GM23338 (cell line): ENCODE measurements around the gene PMEL. TPM values are rescaled to one million over a fixed set of nuclear protein-coding genes. Genes with fewer than 3 reads are reported as not detected.

Experiments
- ATAC-seq: fragments of 200-7000 bp; cut with Tn5 transposase; 3 replicates; pipeline ENCODE4 v1.9.1; 2020
- DNase-seq: peaks from one replicate; pipeline ENCODE4 v3.0.0-alpha.2; 2015; ENCODE audit warnings: low spot score
- H2AFZ ChIP-seq: fragments of 200-600 bp; sonication (generic); 2 replicates; pipeline ENCODE4 v1.8.0; 2016; ENCODE audit warnings: antibody characterized with exemption, mild to moderate bottlenecking, moderate library complexity
- H3F3A ChIP-seq: fragments of 200-600 bp; sonication (generic); replicated peaks from 2 replicates; pipeline ENCODE4 v1.8.0; 2017; ENCODE audit warnings: antibody characterized with exemption, mixed run types, low read depth
- H3K27ac ChIP-seq: fragments of 200-600 bp; sonication (generic); 2 replicates; pipeline ENCODE4 v1.6.1; 2016; ENCODE audit warnings: low read depth
- H3K27me3 ChIP-seq: fragments of 200-600 bp; sonication (generic); 2 replicates; pipeline ENCODE4 v1.8.0; 2016; ENCODE audit warnings: mild to moderate bottlenecking, mixed run types, moderate library complexity; ENCODE audit not compliant: insufficient read depth
- H3K36me3 ChIP-seq: fragments of 200-600 bp; sonication (generic); 2 replicates; pipeline ENCODE4 v1.8.0; 2016; ENCODE audit warnings: mild to moderate bottlenecking; ENCODE audit not compliant: insufficient read depth
- H3K4me1 ChIP-seq: fragments of 200-600 bp; sonication (generic); 2 replicates; pipeline ENCODE4 v1.8.0; 2016; ENCODE audit warnings: mild to moderate bottlenecking, moderate library complexity; ENCODE audit not compliant: insufficient read depth
- H3K4me2 ChIP-seq: fragments of 200-600 bp; sonication (generic); 2 replicates; pipeline ENCODE4 v1.7.1; 2017; ENCODE audit warnings: mixed run types
- H3K4me3 ChIP-seq: fragments of 200-600 bp; sonication (generic); 2 replicates; pipeline ENCODE4 v1.6.1; 2016; ENCODE audit warnings: mixed run types
- H3K79me2 ChIP-seq: fragments of 200-600 bp; sonication (generic); replicated peaks from 2 replicates; pipeline ENCODE4 v1.8.0; 2017; ENCODE audit warnings: mild to moderate bottlenecking; ENCODE audit not compliant: insufficient read depth
- H3K9me2 ChIP-seq: fragments of 200-600 bp; sonication (generic); 2 replicates; pipeline ENCODE4 v1.8.0; 2017; ENCODE audit not compliant: insufficient read depth
- H4K20me1 ChIP-seq: fragments of 200-600 bp; sonication (generic); replicated peaks from 2 replicates; pipeline ENCODE4 v1.8.0; 2017; ENCODE audit warnings: mild to moderate bottlenecking; ENCODE audit not compliant: insufficient read depth
- H3K27ac Mint-ChIP-seq: 2 replicates; pipeline ENCODE4 v1.8.0; 2020; ENCODE audit warnings: inconsistent platforms, mild to moderate bottlenecking, moderate library complexity, mixed read lengths
- H3K27me3 Mint-ChIP-seq: 3 replicates; pipeline ENCODE4 v1.8.0; 2022; ENCODE audit warnings: low read depth, mild to moderate bottlenecking, moderate library complexity, mixed read lengths, inconsistent platforms; ENCODE audit not compliant: insufficient read depth, poor library complexity
- H3K36me3 Mint-ChIP-seq: 3 replicates; pipeline ENCODE4 v1.8.0; 2021; ENCODE audit warnings: low read depth, mild to moderate bottlenecking, inconsistent platforms, moderate library complexity, mixed read lengths
- H3K4me1 Mint-ChIP-seq: 3 replicates; pipeline ENCODE4 v1.8.0; 2020; ENCODE audit warnings: mild to moderate bottlenecking, inconsistent platforms, mixed read lengths
- H3K4me3 Mint-ChIP-seq: 3 replicates; pipeline ENCODE4 v1.8.0; 2021; ENCODE audit warnings: moderate library complexity, mild to moderate bottlenecking, inconsistent platforms, mixed read lengths
- H3K9me3 Mint-ChIP-seq: 3 replicates; pipeline ENCODE4 v1.8.0; 2020; ENCODE audit warnings: moderate library complexity, mild to moderate bottlenecking, inconsistent platforms, mixed read lengths
- CREB1 ChIP-seq: fragments of 250-450 bp; sonication (Bioruptor Pico); IDR thresholded peaks from 2 replicates; pipeline ENCODE4 v1.5.0; 2020; ENCODE audit warnings: low read depth, mild to moderate bottlenecking, moderate library complexity
- EZH2phosphoT487 ChIP-seq: fragments of 200-600 bp; sonication (generic); IDR thresholded peaks from one replicate; pipeline ENCODE4 v1.8.1; 2018; ENCODE audit warnings: antibody characterized with exemption; ENCODE audit not compliant: unreplicated experiment
- NANOG ChIP-seq: IDR thresholded peaks from 2 replicates; pipeline ENCODE4 v1.6.1; 2016; ENCODE audit warnings: antibody characterized with exemption, borderline replicate concordance
- POLR2AphosphoS5 ChIP-seq: IDR thresholded peaks from 2 replicates; pipeline ENCODE4 v1.6.1; 2016; ENCODE audit warnings: antibody characterized with exemption, low read depth
- STAT1 ChIP-seq: IDR thresholded peaks from one replicate; pipeline ENCODE4 v1.6.1; 2016; ENCODE audit warnings: antibody characterized with exemption; ENCODE audit not compliant: unreplicated experiment
- ZNF114 ChIP-seq: fragments of 250-450 bp; sonication (Bioruptor Pico); IDR thresholded peaks from 2 replicates; pipeline ENCODE4 v1.5.0; 2020; ENCODE audit warnings: mild to moderate bottlenecking, moderate library complexity
- ZNF462 ChIP-seq: fragments of 250-450 bp; sonication (Bioruptor Pico); IDR thresholded peaks from 2 replicates; pipeline ENCODE4 v1.5.0; 2020; ENCODE audit warnings: mild to moderate bottlenecking, moderate library complexity
- polyA plus RNA-seq: library from polyadenylated mRNA; unstranded; fragments of >200 nt; fragmentation: Nextera tagmentation; extraction: Ambion mirVana; gene quantifications from 2 replicates; pipeline ENCODE4 v1.2.1, GENCODE V29; 2016
- total RNA-seq: library from RNA; depleted of rRNA; stranded (reverse); fragments of >200 nt; shearing (Covaris generic); gene quantifications from 2 replicates; pipeline ENCODE4 v1.2.3, GENCODE V29; 2014
- TF ChIP-seq, protein P1 (sequence below), 2 experiments: fragments of 200-600 bp in 1 of 2; sonication (generic) in 1 of 2; conservative IDR thresholded peaks; 2 replicates each; pipeline versions ENCODE4 v1.5.1 to v1.6.1; 2016 to 2017; ENCODE audit warnings: antibody characterized with exemption in 2 of 2, low read depth in 2 of 2, mild to moderate bottlenecking in 2 of 2, moderate library complexity in 1 of 2
- TF ChIP-seq, protein P2 (sequence below): IDR thresholded peaks from 2 replicates; pipeline ENCODE4 v1.6.1; 2016; ENCODE audit warnings: antibody characterized with exemption

Gene PMEL
- total and polyA plus RNA-seq, 2 experiments from 2014 or later, result 68.1 to 108 TPM

DNA sequence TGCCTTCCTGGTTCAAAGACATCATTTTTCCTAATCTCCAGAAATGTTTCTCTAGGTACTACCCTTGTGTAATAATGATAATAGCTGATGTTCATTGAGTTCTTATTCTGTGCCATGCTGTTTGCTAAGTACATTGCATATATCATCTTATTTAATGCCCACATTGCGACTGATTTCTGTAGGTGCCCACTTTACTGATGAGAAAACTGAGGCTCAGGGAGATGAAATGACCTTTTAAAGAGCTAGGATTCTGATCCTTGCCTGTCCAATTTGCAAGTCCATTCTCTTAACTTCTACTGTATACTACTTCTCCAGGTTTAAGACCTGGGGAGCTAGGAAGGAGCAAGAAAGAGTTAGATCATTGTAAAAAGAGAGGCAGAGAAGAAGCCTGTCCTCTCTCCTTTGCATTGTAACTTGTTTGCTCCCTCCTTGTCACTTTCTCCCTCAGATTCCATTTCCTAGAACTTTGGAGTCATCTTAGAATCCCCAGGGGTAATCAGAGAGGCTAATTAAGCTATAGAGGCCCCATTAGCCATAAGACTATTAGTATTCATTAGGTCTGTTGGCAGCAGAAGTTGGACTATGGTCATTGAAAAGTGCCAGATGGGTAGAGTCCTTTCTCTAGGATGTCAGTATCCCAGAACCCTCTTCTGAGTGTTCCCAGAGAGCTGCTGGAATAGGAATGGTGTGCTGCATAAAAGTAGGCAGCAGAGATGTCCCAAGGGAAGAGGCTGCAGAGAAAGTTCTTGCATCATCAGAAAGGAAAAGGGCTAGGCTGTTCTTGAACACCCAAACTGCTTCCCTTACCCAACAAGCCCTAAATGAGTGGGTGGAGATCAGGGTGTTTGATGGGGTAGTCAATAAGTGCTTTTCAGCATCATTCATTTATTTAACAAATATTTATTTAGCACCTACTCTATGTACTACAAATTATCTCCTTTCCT, 31.8 kb downstream of the PMEL start (continued):
- TF ChIP-seq, protein P1, sequence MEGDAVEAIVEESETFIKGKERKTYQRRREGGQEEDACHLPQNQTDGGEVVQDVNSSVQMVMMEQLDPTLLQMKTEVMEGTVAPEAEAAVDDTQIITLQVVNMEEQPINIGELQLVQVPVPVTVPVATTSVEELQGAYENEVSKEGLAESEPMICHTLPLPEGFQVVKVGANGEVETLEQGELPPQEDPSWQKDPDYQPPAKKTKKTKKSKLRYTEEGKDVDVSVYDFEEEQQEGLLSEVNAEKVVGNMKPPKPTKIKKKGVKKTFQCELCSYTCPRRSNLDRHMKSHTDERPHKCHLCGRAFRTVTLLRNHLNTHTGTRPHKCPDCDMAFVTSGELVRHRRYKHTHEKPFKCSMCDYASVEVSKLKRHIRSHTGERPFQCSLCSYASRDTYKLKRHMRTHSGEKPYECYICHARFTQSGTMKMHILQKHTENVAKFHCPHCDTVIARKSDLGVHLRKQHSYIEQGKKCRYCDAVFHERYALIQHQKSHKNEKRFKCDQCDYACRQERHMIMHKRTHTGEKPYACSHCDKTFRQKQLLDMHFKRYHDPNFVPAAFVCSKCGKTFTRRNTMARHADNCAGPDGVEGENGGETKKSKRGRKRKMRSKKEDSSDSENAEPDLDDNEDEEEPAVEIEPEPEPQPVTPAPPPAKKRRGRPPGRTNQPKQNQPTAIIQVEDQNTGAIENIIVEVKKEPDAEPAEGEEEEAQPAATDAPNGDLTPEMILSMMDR (conservative IDR thresholded peaks at IDR 0.05; ENCODE audit: low read depth in 2 of 2), result no peak
- TF ChIP-seq CREB1 (CRISPR knock-in tag) (no peak), EZH2phosphoT487 (no peak), ZNF114 (CRISPR knock-in tag) (no peak)

GRCh38 chr12:55933169-55933798, 32.6 kb downstream of the PMEL start:
- peaks cover 40% of the 10 kb centered on the region for H3K4me1 ChIP-seq
- H4K20me1 ChIP-seq, result no peaks in the 10 kb centered on the region
- no peaks in the 10 kb centered on the region; the same call in 2 of the 3 replicates for H3K36me3 Mint-ChIP-seq
- no peak overlapping the region for H3K4me3 Mint-ChIP-seq
- TF ChIP-seq, protein P1 (conservative IDR thresholded peaks at IDR 0.05; ENCODE audit: low read depth in 2 of 2), result no peak
- no peak for TF ChIP-seq POLR2AphosphoS5
- TF ChIP-seq, protein P2, sequence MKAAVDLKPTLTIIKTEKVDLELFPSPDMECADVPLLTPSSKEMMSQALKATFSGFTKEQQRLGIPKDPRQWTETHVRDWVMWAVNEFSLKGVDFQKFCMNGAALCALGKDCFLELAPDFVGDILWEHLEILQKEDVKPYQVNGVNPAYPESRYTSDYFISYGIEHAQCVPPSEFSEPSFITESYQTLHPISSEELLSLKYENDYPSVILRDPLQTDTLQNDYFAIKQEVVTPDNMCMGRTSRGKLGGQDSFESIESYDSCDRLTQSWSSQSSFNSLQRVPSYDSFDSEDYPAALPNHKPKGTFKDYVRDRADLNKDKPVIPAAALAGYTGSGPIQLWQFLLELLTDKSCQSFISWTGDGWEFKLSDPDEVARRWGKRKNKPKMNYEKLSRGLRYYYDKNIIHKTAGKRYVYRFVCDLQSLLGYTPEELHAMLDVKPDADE, result no peak
- TF ChIP-seq ZNF462, result no peak
- no peak for TF ChIP-seq NANOG
- TF ChIP-seq STAT1, result no peak
- H3K36me3 ChIP-seq, result no peaks in the 10 kb centered on the region
- no peaks in the 10 kb centered on the region for H3K9me2 ChIP-seq
- H3K79me2 ChIP-seq, result no peaks in the 10 kb centered on the region
- H3K27ac ChIP-seq, result no peak overlapping the region
- H3K27me3 ChIP-seq, result peaks cover 43% of the 10 kb centered on the region
- ATAC-seq (no peak), DNase-seq (no peak)
- H3K4me1 Mint-ChIP-seq, result peaks cover 28% of the 10 kb centered on the region
- peaks cover 5% of the 10 kb centered on the region; the same call in 1 of the 2 replicates for H3F3A ChIP-seq
- no peak overlapping the region for H3K27ac Mint-ChIP-seq
- no peak overlapping the region for H2AFZ ChIP-seq
- H3K4me3 ChIP-seq, result no peak overlapping the region
- H3K4me2 ChIP-seq, result peak overlapping the region; percentile 86
- peaks cover 27% of the 10 kb centered on the region for H3K27me3 Mint-ChIP-seq
- no peaks in the 10 kb centered on the region for H3K9me3 Mint-ChIP-seq
